HEK293 (cell line): Measurements from ENCODE around the gene PTGFRN.

Experiments
- CTCF ChIA-PET: fragments of 350-600 bp; formaldehyde crosslinking; extraction: SDS; loops from one replicate; lab custom pipeline; 2021; ENCODE audit warnings: antibody characterized with exemption; lab: Yijun Ruan, JAX
- POLR2A ChIA-PET: fragments of 300-600 bp; formaldehyde crosslinking; extraction: SDS; loops from one replicate; lab custom pipeline; 2020; ENCODE audit warnings: antibody characterized with exemption, inconsistent platforms; lab: Yijun Ruan, JAX
- H3K27ac ChIP-seq: fragments of 200-500 bp; sonication (Bioruptor generic); 2 replicates; pipeline ENCODE4 v1.5.1; 2014; ENCODE audit warnings: low read depth, low read length, control low read depth, inconsistent platforms; ENCODE audit errors: extremely low read depth
- H3K36me3 ChIP-seq, 2 experiments: fragments of 200-500 bp in 1 of 2; sonication (Bioruptor generic) in 1 of 2; 1 replicate in 1 of 2; 2 replicates in 1 of 2; pipeline ENCODE4 v1.5.1; 2014 to 2017; ENCODE audit warnings: inconsistent platforms in 2 of 2, low read length in 2 of 2; ENCODE audit not compliant: control insufficient read depth in 2 of 2, insufficient read depth in 1 of 2
- H3K4me1 ChIP-seq: fragments of 200-500 bp; sonication (Bioruptor generic); 2 replicates; pipeline ENCODE4 v1.5.1; 2014; ENCODE audit warnings: mild to moderate bottlenecking, low read length, inconsistent platforms; ENCODE audit not compliant: control insufficient read depth, insufficient read depth
- H3K4me3 ChIP-seq: 2 replicates; pipeline ENCODE4 v1.5.1; 2011; ENCODE audit warnings: low read depth, mild to moderate bottlenecking, control low read depth, low read length, moderate library complexity
- H3K9me3 ChIP-seq: fragments of 200-500 bp; sonication (Bioruptor generic); 2 replicates; pipeline ENCODE4 v1.5.1; 2014; ENCODE audit warnings: low read depth, low read length, inconsistent platforms; ENCODE audit not compliant: control insufficient read depth, insufficient read depth
- BCL11A ChIP-seq: fragments of 450-650 bp; formaldehyde crosslinking; IDR thresholded peaks from 2 replicates; pipeline ENCODE4 v1.5.1; 2016; ENCODE audit warnings: low read depth, missing biosample characterization, missing genetic modification characterization
- BCL11B ChIP-seq: fragments of 450-650 bp; formaldehyde crosslinking; IDR thresholded peaks from 2 replicates; pipeline ENCODE4 v1.5.1; 2016; ENCODE audit warnings: low read depth, missing biosample characterization, missing genetic modification characterization
- HOXA7 ChIP-seq: sonication (generic); formaldehyde crosslinking; IDR thresholded peaks from 2 replicates; pipeline ENCODE4 v1.8.1; 2022; ENCODE audit warnings: missing genetic modification reagents, borderline replicate concordance
- HOXC10 ChIP-seq: sonication (generic); formaldehyde crosslinking; IDR thresholded peaks from 2 replicates; pipeline ENCODE4 v1.8.1; 2023; ENCODE audit warnings: mild to moderate bottlenecking, missing genetic modification reagents
- KLF16 ChIP-seq: fragments of 450-650 bp; formaldehyde crosslinking; IDR thresholded peaks from 2 replicates; pipeline ENCODE4 v1.5.1; 2017; ENCODE audit warnings: missing biosample characterization, missing genetic modification characterization
- KLF8 ChIP-seq: fragments of 450-650 bp; formaldehyde crosslinking; IDR thresholded peaks from 2 replicates; pipeline ENCODE4 v1.5.1; 2016; ENCODE audit warnings: missing biosample characterization, missing genetic modification characterization
- PBX3 ChIP-seq: sonication (generic); formaldehyde crosslinking; IDR thresholded peaks from 2 replicates; pipeline ENCODE4 v1.8.1; 2022; ENCODE audit warnings: mild to moderate bottlenecking, moderate library complexity, missing genetic modification reagents
- REPIN1 ChIP-seq: fragments of 450-650 bp; formaldehyde crosslinking; IDR thresholded peaks from 2 replicates; pipeline ENCODE4 v1.5.1; 2017; ENCODE audit warnings: missing biosample characterization, missing genetic modification characterization, low read depth
- SP2 ChIP-seq: fragments of 450-650 bp; formaldehyde crosslinking; IDR thresholded peaks from 2 replicates; pipeline ENCODE4 v1.5.1; 2016; ENCODE audit warnings: missing biosample characterization, missing genetic modification characterization
- ZFP69B ChIP-seq: fragments of 450-650 bp; formaldehyde crosslinking; IDR thresholded peaks from 2 replicates; pipeline ENCODE4 v1.5.1; 2016; ENCODE audit warnings: missing biosample characterization, missing genetic modification characterization
- ZNF133 ChIP-seq: fragments of 450-650 bp; formaldehyde crosslinking; IDR thresholded peaks from 2 replicates; pipeline ENCODE4 v1.5.1; 2016; ENCODE audit warnings: missing biosample characterization, missing genetic modification characterization
- ZNF146 ChIP-seq: fragments of 450-650 bp; formaldehyde crosslinking; IDR thresholded peaks from 2 replicates; pipeline ENCODE4 v1.5.1; 2016; ENCODE audit warnings: missing biosample characterization, missing genetic modification characterization
- ZNF266 ChIP-seq: fragments of 450-650 bp; formaldehyde crosslinking; IDR thresholded peaks from 2 replicates; pipeline ENCODE4 v1.5.1; 2016; ENCODE audit warnings: missing biosample characterization, missing genetic modification characterization, low read depth
- ZNF274 ChIP-seq, 2 experiments: fragments of 200-500 bp in 1 of 2; fragments of 450-650 bp in 1 of 2; sonication (Bioruptor generic) in 1 of 2; formaldehyde crosslinking in 1 of 2; IDR thresholded peaks; 2 replicates each; pipeline versions ENCODE4 v1.5.1 to v1.6.1; 2014 to 2016; ENCODE audit warnings: borderline replicate concordance in 1 of 2, inconsistent platforms in 1 of 2, low read length in 1 of 2, missing biosample characterization in 1 of 2, missing genetic modification characterization in 1 of 2
- ZNF311 ChIP-seq: fragments of 450-650 bp; formaldehyde crosslinking; IDR thresholded peaks from 2 replicates; pipeline ENCODE4 v1.5.1; 2017; ENCODE audit warnings: missing biosample characterization, missing genetic modification characterization, borderline replicate concordance
- ZNF354C ChIP-seq: fragments of 450-650 bp; formaldehyde crosslinking; IDR thresholded peaks from 2 replicates; pipeline ENCODE4 v1.5.1; 2016; ENCODE audit warnings: missing biosample characterization, missing genetic modification characterization, low read depth, borderline replicate concordance
- ZNF423 ChIP-seq: fragments of 450-650 bp; formaldehyde crosslinking; IDR thresholded peaks from 2 replicates; pipeline ENCODE4 v1.5.1; 2016; ENCODE audit warnings: missing biosample characterization, missing genetic modification characterization
- ZNF544 ChIP-seq: fragments of 450-650 bp; formaldehyde crosslinking; IDR thresholded peaks from 2 replicates; pipeline ENCODE4 v1.5.0; 2017; ENCODE audit warnings: missing biosample characterization, missing genetic modification characterization
- ZNF596 ChIP-seq: fragments of 450-650 bp; IDR thresholded peaks from 2 replicates; pipeline ENCODE4 v1.5.0; 2018; ENCODE audit warnings: missing biosample characterization, mild to moderate bottlenecking, missing genetic modification characterization, moderate library complexity
- ZNF629 ChIP-seq: fragments of 450-650 bp; formaldehyde crosslinking; IDR thresholded peaks from 2 replicates; pipeline ENCODE4 v1.5.1; 2017; ENCODE audit warnings: missing biosample characterization, missing genetic modification characterization
- ZNF76 ChIP-seq: fragments of 450-650 bp; formaldehyde crosslinking; IDR thresholded peaks from 2 replicates; pipeline ENCODE4; 2016; ENCODE audit warnings: low read depth, missing biosample characterization, missing genetic modification characterization, borderline replicate concordance
- TF ChIP-seq, protein P1 (sequence below): fragments of 450-650 bp; formaldehyde crosslinking; IDR thresholded peaks from 2 replicates; pipeline ENCODE4 v1.5.1; 2016; ENCODE audit warnings: missing biosample characterization, missing genetic modification characterization

PTGFRN gene

GRCh38 chr1:116991918-116992317 lies 82.2 kb downstream of the PTGFRN start:
- Histone ChIP-seq H3K9me3 (no peaks in the 10 kb centered on the region), H3K27ac (no peak overlapping the region), H3K4me1 (no peaks in the 10 kb centered on the region), H3K36me3 (peaks cover 0 to 42% of the 10 kb centered on the region in 2 experiments; a peak in 1 of 3 replicates), H3K4me3 (no peak overlapping the region)
- ChIA-PET POLR2A (no interaction called here), CTCF (interaction anchor here (0.6 kb wide), 1 partner anchor 867 kb away, joined by 3 read pairs; no protein-coding TSS in a partner anchor)
- TF ChIP-seq ZNF146 (tag by site-specific recombination) (no peak), HOXC10 (CRISPR knock-in tag) (no peak), ZNF423 (tag by site-specific recombination) (no peak)

GRCh38 chr1:116993286-116993685 lies 83.6 kb downstream of the PTGFRN start:
- Histone ChIP-seq H3K4me1 (no peaks in the 10 kb centered on the region), H3K36me3 (peaks cover 0 to 39% of the 10 kb centered on the region in 2 experiments; a peak in 1 of 3 replicates), H3K4me3 (no peak overlapping the region), H3K27ac (no peak overlapping the region), H3K9me3 (no peaks in the 10 kb centered on the region)
- CTCF ChIA-PET: no interaction called here
- TF ChIP-seq, protein P1, sequence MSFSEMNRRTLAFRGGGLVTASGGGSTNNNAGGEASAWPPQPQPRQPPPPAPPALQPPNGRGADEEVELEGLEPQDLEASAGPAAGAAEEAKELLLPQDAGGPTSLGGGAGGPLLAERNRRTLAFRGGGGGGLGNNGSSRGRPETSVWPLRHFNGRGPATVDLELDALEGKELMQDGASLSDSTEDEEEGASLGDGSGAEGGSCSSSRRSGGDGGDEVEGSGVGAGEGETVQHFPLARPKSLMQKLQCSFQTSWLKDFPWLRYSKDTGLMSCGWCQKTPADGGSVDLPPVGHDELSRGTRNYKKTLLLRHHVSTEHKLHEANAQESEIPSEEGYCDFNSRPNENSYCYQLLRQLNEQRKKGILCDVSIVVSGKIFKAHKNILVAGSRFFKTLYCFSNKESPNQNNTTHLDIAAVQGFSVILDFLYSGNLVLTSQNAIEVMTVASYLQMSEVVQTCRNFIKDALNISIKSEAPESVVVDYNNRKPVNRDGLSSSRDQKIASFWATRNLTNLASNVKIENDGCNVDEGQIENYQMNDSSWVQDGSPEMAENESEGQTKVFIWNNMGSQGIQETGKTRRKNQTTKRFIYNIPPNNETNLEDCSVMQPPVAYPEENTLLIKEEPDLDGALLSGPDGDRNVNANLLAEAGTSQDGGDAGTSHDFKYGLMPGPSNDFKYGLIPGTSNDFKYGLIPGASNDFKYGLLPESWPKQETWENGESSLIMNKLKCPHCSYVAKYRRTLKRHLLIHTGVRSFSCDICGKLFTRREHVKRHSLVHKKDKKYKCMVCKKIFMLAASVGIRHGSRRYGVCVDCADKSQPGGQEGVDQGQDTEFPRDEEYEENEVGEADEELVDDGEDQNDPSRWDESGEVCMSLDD: no peak
- no peak for TF ChIP-seq ZNF266 (tag by site-specific recombination)
- no peak for TF ChIP-seq BCL11A (tag by site-specific recombination)
- TF ChIP-seq PBX3 (CRISPR knock-in tag): no peak
- TF ChIP-seq ZNF274 (IDR thresholded peaks at IDR 0.05; ENCODE audit: low read length): no peak
- TF ChIP-seq ZNF274 (tag by site-specific recombination; IDR thresholded peaks at IDR 0.05; ENCODE audit: borderline replicate concordance): no peak
- TF ChIP-seq ZNF354C (tag by site-specific recombination): no peak
- no peak for TF ChIP-seq BCL11B (tag by site-specific recombination)
- POLR2A ChIA-PET: no interaction called here

- POLR2A ChIA-PET: no interaction called here
- no peaks in the 10 kb centered on the region for H3K4me1 ChIP-seq
Observed at GRCh38 chr1:116994411-116994810, 84.7 kb downstream of the PTGFRN start.

More at GRCh38 chr1:116994411-116994810, 84.7 kb downstream of the PTGFRN start:
- no peak overlapping the region for H3K4me3 ChIP-seq
- H3K9me3 ChIP-seq: no peaks in the 10 kb centered on the region
- TF ChIP-seq PBX3 (CRISPR knock-in tag): no peak
- TF ChIP-seq ZNF311 (tag by site-specific recombination): no peak
- TF ChIP-seq KLF16 (tag by site-specific recombination): no peak
- no peak for TF ChIP-seq BCL11A (tag by site-specific recombination)
- TF ChIP-seq ZNF596 (tag by site-specific recombination): no peak
- no peak for TF ChIP-seq SP2 (tag by site-specific recombination)
- no peak for TF ChIP-seq ZFP69B (tag by site-specific recombination)
- no peak for TF ChIP-seq REPIN1 (tag by site-specific recombination)
- TF ChIP-seq ZNF544 (tag by site-specific recombination): no peak
- TF ChIP-seq ZNF76 (tag by site-specific recombination): no peak
- no peak for TF ChIP-seq HOXA7 (CRISPR knock-in tag)
- no peak for TF ChIP-seq ZNF133
- TF ChIP-seq ZNF629 (tag by site-specific recombination): no peak
- no peak for TF ChIP-seq KLF8 (tag by site-specific recombination)
- H3K27ac ChIP-seq: no peak overlapping the region
- peaks cover 0 to 28% of the 10 kb centered on the region in 2 experiments; a peak in 1 of 3 replicates for H3K36me3 ChIP-seq
- CTCF ChIA-PET: no interaction called here
